Smooth muscle cell (in vitro differentiated cells): Measurements from ENCODE around the gene LAMA3. TPM values are rescaled to one million over a fixed set of nuclear protein-coding genes. Genes with fewer than 3 reads are reported as not detected.

ENCODE experiments used
- DNase-seq: peaks from one replicate; lab custom pipeline; 2025; ENCODE audit not compliant: unreplicated experiment; lab: John Stamatoyannopoulos, UW
- H2AFZ ChIP-seq: fragments of 200-600 bp; sonication (generic); 2 replicates; pipeline ENCODE4 v1.6.0; 2016; ENCODE audit warnings: antibody characterized with exemption, low read depth, mild to moderate bottlenecking
- H3F3A ChIP-seq: fragments of 200-600 bp; sonication (generic); 2 replicates; pipeline ENCODE4 v1.6.0; 2017; ENCODE audit warnings: antibody characterized with exemption, low read depth
- H3K27ac ChIP-seq: fragments of 200-600 bp; sonication (generic); 2 replicates; pipeline ENCODE4 v1.5.1; 2016; ENCODE audit warnings: low read depth, mild to moderate bottlenecking
- H3K27me3 ChIP-seq: fragments of 200-600 bp; sonication (generic); 2 replicates; pipeline ENCODE4 v1.6.1; 2016; ENCODE audit warnings: low read depth, mild to moderate bottlenecking
- H3K36me3 ChIP-seq: fragments of 200-600 bp; sonication (generic); 2 replicates; pipeline ENCODE4 v1.5.1; 2016; ENCODE audit warnings: low read depth
- H3K4me1 ChIP-seq: fragments of 200-600 bp; sonication (generic); 2 replicates; pipeline ENCODE4 v1.5.1; 2016; ENCODE audit warnings: low read depth
- H3K4me2 ChIP-seq: fragments of 200-600 bp; sonication (generic); 2 replicates; pipeline ENCODE4 v1.6.0; 2016; ENCODE audit warnings: mild to moderate bottlenecking
- H3K4me3 ChIP-seq: fragments of 200-600 bp; sonication (generic); 2 replicates; pipeline ENCODE4 v1.5.1; 2016; ENCODE audit warnings: mild to moderate bottlenecking
- H3K79me2 ChIP-seq: fragments of 200-600 bp; sonication (generic); 2 replicates; pipeline ENCODE4 v1.6.0; 2016; ENCODE audit warnings: low read depth, mild to moderate bottlenecking
- H3K9ac ChIP-seq: fragments of 200-600 bp; sonication (generic); 2 replicates; pipeline ENCODE4 v1.6.0; 2016; ENCODE audit warnings: low read depth
- H3K9me3 ChIP-seq: fragments of 200-600 bp; sonication (generic); replicated peaks from 2 replicates; pipeline ENCODE4 v1.5.1; 2016; ENCODE audit warnings: low read depth
- H4K20me1 ChIP-seq: fragments of 200-600 bp; sonication (generic); 2 replicates; pipeline ENCODE4 v1.6.0; 2016; ENCODE audit warnings: low read depth
- CTCF ChIP-seq: fragments of 200-600 bp; sonication (generic); IDR thresholded peaks from 2 replicates; pipeline ENCODE4 v1.5.1; 2017; ENCODE audit warnings: borderline replicate concordance, mild to moderate bottlenecking, antibody characterized with exemption; ENCODE audit not compliant: insufficient read depth, poor library complexity, severe bottlenecking
- WGBS: methylation state at CpG from one replicate; pipeline ENCODE4 v1.1.7; 2016; ENCODE audit warnings: low lambda C conversion rate; 5-methylcytosine and 5-hydroxymethylcytosine counted together
- polyA plus RNA-seq: library from polyadenylated mRNA; unstranded; fragments of >200 nt; fragmentation: Nextera tagmentation; extraction: Ambion mirVana; gene quantifications from 2 replicates; pipeline ENCODE4 v1.2.1, GENCODE V29; 2016
- total RNA-seq: library from RNA; depleted of rRNA; stranded (reverse); fragments of >200 nt; gene quantifications from 2 replicates; pipeline ENCODE4 v1.2.3, GENCODE V29; 2014

Gene LAMA3
- total and polyA plus RNA-seq, 2 experiments from 2014 or later: 7.8 to 23.1 TPM

DNA sequence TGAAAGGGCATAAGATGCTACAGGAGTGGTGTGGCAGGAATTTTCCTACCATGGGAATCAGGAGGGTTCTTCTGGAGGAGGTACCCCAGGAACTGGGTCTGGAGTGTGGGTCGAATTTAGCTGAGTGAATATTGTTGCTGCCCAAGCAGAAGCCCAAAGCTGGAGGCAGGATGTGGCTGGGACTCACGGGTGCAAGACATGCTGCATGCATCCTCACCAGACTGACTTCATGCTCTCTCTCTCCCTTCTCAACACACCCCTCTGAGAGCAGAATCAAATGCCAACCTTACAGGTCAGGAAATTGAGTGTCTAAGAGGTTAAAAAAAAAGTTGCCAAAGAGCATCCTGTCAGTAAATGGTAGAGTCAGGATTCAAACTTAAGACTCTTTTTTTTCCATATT lies 246.6 kb downstream of the LAMA3 start:
- no peak for TF ChIP-seq CTCF
- no peak overlapping the region for H3K9ac ChIP-seq
- DNase-seq: no peak
- H3K27ac ChIP-seq: no peak overlapping the region
- H4K20me1 ChIP-seq: no peaks in the 10 kb centered on the region
- H3K4me3 ChIP-seq: no peak overlapping the region
- no peak overlapping the region for H3K4me2 ChIP-seq
- H3K27me3 ChIP-seq: peaks cover 4% of the 10 kb centered on the region
- WGBS: 88% methylated on average over 2 of the region's 2 CpGs
- no peaks in the 10 kb centered on the region for H3K9me3 ChIP-seq
- H3K79me2 ChIP-seq: no peaks in the 10 kb centered on the region
- no peaks in the 10 kb centered on the region for H3K36me3 ChIP-seq
- H2AFZ ChIP-seq: no peak overlapping the region
- no peaks in the 10 kb centered on the region for H3K4me1 ChIP-seq
- no peaks in the 10 kb centered on the region for H3F3A ChIP-seq

DNA sequence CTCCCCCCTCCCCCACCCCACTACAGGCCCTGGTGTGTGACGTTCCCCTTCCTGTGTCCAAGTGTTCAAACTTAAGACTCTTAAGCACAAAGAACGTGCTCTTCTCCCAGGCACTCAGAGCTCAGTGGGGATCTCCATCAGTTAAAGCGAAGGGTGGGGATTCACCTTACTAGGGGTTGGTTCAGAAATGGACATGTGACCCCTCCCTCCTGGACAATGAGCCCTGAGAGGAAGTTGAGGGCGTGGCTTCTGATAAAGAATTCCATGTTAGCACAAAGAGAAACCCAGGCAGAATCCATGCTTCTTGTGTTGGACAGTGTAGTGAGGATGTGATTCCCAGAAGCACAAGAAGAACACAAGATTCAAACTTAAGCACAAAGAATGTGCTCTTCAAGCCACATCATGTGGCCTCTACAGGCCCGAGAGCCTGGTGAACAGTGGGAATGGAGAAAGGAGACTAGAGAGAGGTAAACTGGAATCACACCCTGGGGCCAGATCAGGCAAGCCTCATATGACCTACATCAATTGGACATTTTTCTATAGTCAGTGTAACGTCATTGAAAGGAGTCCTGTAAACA lies 247.2 kb downstream of the LAMA3 start:
- H3F3A ChIP-seq: no peaks in the 10 kb centered on the region
- H3K4me1 ChIP-seq: no peaks in the 10 kb centered on the region
- 86% methylated on average over 6 of the region's 6 CpGs for WGBS
- no peak overlapping the region for H2AFZ ChIP-seq
- no peaks in the 10 kb centered on the region for H3K36me3 ChIP-seq
- H3K4me3 ChIP-seq: no peak overlapping the region
- H4K20me1 ChIP-seq: no peaks in the 10 kb centered on the region
- DNase-seq: no peak
- H3K9me3 ChIP-seq: no peaks in the 10 kb centered on the region
- H3K27ac ChIP-seq: no peak overlapping the region
- H3K27me3 ChIP-seq: peaks cover 4% of the 10 kb centered on the region
- no peak overlapping the region for H3K9ac ChIP-seq
- H3K4me2 ChIP-seq: no peak overlapping the region
- no peak for TF ChIP-seq CTCF
- no peaks in the 10 kb centered on the region for H3K79me2 ChIP-seq

DNA sequence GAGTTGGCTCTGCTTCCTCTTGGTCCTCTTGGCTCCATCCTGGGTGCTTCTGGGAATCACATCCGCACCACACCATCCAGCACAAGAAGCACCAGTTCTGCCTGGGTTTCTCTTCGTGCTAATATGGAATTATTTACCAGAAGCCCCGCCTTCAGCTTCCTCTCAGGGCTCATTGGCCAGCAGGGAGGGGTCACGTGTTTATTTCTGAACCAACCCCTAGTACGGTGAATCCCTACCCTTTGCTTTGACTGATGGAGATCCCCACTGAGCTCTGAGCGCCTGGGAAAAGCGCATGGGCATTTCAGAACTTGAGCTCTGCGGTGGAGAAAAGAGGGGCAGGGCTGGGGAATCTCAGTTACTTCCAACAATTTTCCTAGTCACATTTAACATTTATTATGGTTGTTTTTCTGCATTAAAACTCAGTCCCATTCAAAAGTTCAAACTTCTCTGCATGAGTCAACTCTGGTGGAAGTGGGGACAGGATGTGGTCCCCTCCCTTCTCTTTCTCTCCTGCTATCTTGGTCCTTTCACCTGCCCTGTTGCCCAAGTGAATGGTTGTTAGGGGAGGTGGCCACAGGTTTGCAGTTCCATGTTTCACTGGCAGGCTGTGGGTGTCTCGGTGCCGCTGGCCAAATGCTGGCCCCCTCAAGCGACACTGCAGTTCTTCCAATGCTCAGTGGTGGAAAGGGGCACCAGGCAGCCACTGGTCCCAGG lies 248.9 kb downstream of the LAMA3 start:
- no peaks in the 10 kb centered on the region for H3K79me2 ChIP-seq
- H3K27me3 ChIP-seq: peaks cover 4% of the 10 kb centered on the region
- H3K4me2 ChIP-seq: no peak overlapping the region
- H3K27ac ChIP-seq: no peak overlapping the region
- no peaks in the 10 kb centered on the region for H4K20me1 ChIP-seq
- no peak for TF ChIP-seq CTCF
- no peak overlapping the region for H3K9ac ChIP-seq
- H3K4me3 ChIP-seq: no peak overlapping the region
- no peaks in the 10 kb centered on the region for H3K9me3 ChIP-seq
- no peak overlapping the region for H2AFZ ChIP-seq
- WGBS: 92% methylated on average over 11 of the region's 11 CpGs
- H3K36me3 ChIP-seq: no peaks in the 10 kb centered on the region
- no peaks in the 10 kb centered on the region for H3K4me1 ChIP-seq
- no peaks in the 10 kb centered on the region for H3F3A ChIP-seq
- no peak for DNase-seq
